Loucy (cell line): ENCODE data around the gene ADAMTS16.

ENCODE experiments used
- EZH2phosphoT487 ChIP-seq: fragments of 200-600 bp; IDR thresholded peaks from 2 replicates; pipeline ENCODE4 v1.6.1; 2018; ENCODE audit warnings: antibody characterized with exemption, mild to moderate bottlenecking, moderate library complexity, borderline replicate concordance
- TF ChIP-seq, protein P1 (sequence below): fragments of 200-600 bp; sonication (generic); conservative IDR thresholded peaks from 2 replicates; pipeline ENCODE4 v1.5.1; 2014; ENCODE audit warnings: mild to moderate bottlenecking, antibody characterized with exemption, low read length

- TF ChIP-seq, protein P1, sequence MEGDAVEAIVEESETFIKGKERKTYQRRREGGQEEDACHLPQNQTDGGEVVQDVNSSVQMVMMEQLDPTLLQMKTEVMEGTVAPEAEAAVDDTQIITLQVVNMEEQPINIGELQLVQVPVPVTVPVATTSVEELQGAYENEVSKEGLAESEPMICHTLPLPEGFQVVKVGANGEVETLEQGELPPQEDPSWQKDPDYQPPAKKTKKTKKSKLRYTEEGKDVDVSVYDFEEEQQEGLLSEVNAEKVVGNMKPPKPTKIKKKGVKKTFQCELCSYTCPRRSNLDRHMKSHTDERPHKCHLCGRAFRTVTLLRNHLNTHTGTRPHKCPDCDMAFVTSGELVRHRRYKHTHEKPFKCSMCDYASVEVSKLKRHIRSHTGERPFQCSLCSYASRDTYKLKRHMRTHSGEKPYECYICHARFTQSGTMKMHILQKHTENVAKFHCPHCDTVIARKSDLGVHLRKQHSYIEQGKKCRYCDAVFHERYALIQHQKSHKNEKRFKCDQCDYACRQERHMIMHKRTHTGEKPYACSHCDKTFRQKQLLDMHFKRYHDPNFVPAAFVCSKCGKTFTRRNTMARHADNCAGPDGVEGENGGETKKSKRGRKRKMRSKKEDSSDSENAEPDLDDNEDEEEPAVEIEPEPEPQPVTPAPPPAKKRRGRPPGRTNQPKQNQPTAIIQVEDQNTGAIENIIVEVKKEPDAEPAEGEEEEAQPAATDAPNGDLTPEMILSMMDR: no peak
- no peak for TF ChIP-seq EZH2phosphoT487
Measured at GRCh38 chr5:5356765-5357164, 216.6 kb downstream of the ADAMTS16 start.
